GM12878 (cell line): ENCODE measurements around the gene STX8. TPM values are rescaled to one million over a fixed set of nuclear protein-coding genes. Genes with fewer than 3 reads are reported as not detected.

Experiments
- CEBPB ChIP-seq, 2 experiments: fragments of 150-350 bp in 1 of 2; IDR thresholded peaks; 2 replicates each; pipeline ENCODE4 v1.6.1; 2012 to 2014; ENCODE audit warnings: low read depth in 2 of 2, low read length in 2 of 2, borderline replicate concordance in 1 of 2, inconsistent platforms in 1 of 2
- CHD4 ChIP-seq: fragments of 200-600 bp; sonication (generic); IDR thresholded peaks from 2 replicates; pipeline ENCODE4 v1.6.1; 2016; ENCODE audit warnings: mild to moderate bottlenecking
- JUND ChIP-seq: IDR thresholded peaks from 2 replicates; pipeline ENCODE4 v1.6.1; 2012; ENCODE audit warnings: low read depth, mild to moderate bottlenecking, low read length, improper control_type of control experiment, moderate library complexity
- MTA3 ChIP-seq: IDR thresholded peaks from 2 replicates; pipeline ENCODE4 v1.6.1; 2012; ENCODE audit warnings: low read length, inconsistent platforms, borderline replicate concordance
- PAX5 ChIP-seq: IDR thresholded peaks from 2 replicates; pipeline ENCODE4 v1.6.1; 2011; ENCODE audit warnings: low read depth, low read length, borderline replicate concordance
- PBX3 ChIP-seq: IDR thresholded peaks from 2 replicates; pipeline ENCODE4 v1.6.1; 2011; ENCODE audit warnings: mild to moderate bottlenecking, low read depth, low read length, moderate library complexity; ENCODE audit not compliant: insufficient replicate concordance
- SMARCA5 ChIP-seq: fragments of 450-650 bp; IDR thresholded peaks from 2 replicates; pipeline ENCODE4 v1.6.1; 2017; ENCODE audit warnings: mild to moderate bottlenecking
- SUPT20H ChIP-seq: IDR thresholded peaks from 2 replicates; pipeline ENCODE4 v1.6.1; 2011; ENCODE audit warnings: low read depth, mild to moderate bottlenecking, low read length, moderate library complexity, borderline replicate concordance; ENCODE audit not compliant: control insufficient read depth
- TAF1 ChIP-seq: IDR thresholded peaks from 2 replicates; pipeline ENCODE4 v1.6.1; 2011; ENCODE audit warnings: mild to moderate bottlenecking, low read depth, low read length, borderline replicate concordance
- ZBTB33 ChIP-seq: fragments of 450-650 bp; IDR thresholded peaks from 2 replicates; pipeline ENCODE4 v1.6.1; 2017; ENCODE audit warnings: mild to moderate bottlenecking
- ZBTB40 ChIP-seq: fragments of 450-650 bp; IDR thresholded peaks from 2 replicates; pipeline ENCODE4 v1.6.1; 2016; ENCODE audit warnings: mild to moderate bottlenecking, moderate library complexity, borderline replicate concordance
- ZNF687 ChIP-seq: fragments of 450-650 bp; IDR thresholded peaks from 2 replicates; pipeline ENCODE4 v1.6.1; 2017; ENCODE audit warnings: mild to moderate bottlenecking, moderate library complexity
- polyA plus RNA-seq, 11 experiments: library from polyadenylated mRNA; depleted of rRNA in 4 of 11; unstranded in 6 of 11; stranded (reverse) in 5 of 11; fragments of >200 nt; fragmentation: Nextera tagmentation in 4 of 11; fragmentation: Illumina TruSeq in 1 of 11; extraction: Ambion mirVana in 4 of 11; extraction: Trizol in 1 of 11; gene quantifications; 1 replicate in 1 of 11; 2 replicates in 10 of 11; pipeline versions ENCODE4 v1.2.1 to v1.2.3, GENCODE V29; 2011 to 2016; ENCODE audit warnings: inconsistent platforms in 2 of 11, missing spikeins in 2 of 11, low read depth in 1 of 11
- total RNA-seq, 4 experiments: library from RNA; depleted of rRNA in 3 of 4; stranded (reverse); fragments of >200 nt in 3 of 4; fragmentation: Illumina TruSeq in 1 of 4; extraction: Trizol in 1 of 4; gene quantifications; 2 replicates each; pipeline versions ENCODE4 v1.2.1 to v1.2.3, GENCODE V29; 2013 to 2021

The STX8 gene
- total and polyA plus RNA-seq, 10 of the 15 experiments (the other 5 are each of a cell fraction or from before 2014, with no cell fraction given) = 47.9 to 151 (median 72.9) TPM

GRCh38 chr17:9251273-9251672, 324.3 kb downstream of the STX8 start (continued):
- TF ChIP-seq ZBTB33 (no peak), SUPT20H (no peak), ZBTB40 (no peak), CHD4 (no peak), ZNF687 (no peak), JUND (no peak), SMARCA5 (no peak), TAF1 (no peak), CEBPB (IDR thresholded peaks at IDR 0.05; ENCODE audit: borderline replicate concordance in 1 of 2, low read depth in 2 of 2, low read length in 2 of 2) (no peak), PBX3 (no peak), PAX5 (no peak), MTA3 (no peak)
